Panc1 (cell line): ENCODE data around the gene DNAJC18.

Experiments used
- CTCF ChIP-seq: fragments of 450-650 bp; IDR thresholded peaks from 2 replicates; pipeline ENCODE4 v1.5.1; 2017; ENCODE audit warnings: mild to moderate bottlenecking
- POLR2AphosphoS5 ChIP-seq: IDR thresholded peaks from 2 replicates; pipeline ENCODE4 v1.6.1; 2012; ENCODE audit warnings: mild to moderate bottlenecking, low read depth, low read length, moderate library complexity
- REST ChIP-seq, 2 experiments: IDR thresholded peaks; 2 replicates each; pipeline ENCODE4 v1.6.1; 2011 to 2012; ENCODE audit warnings: low read depth in 2 of 2, control low read depth in 1 of 2, low read length in 1 of 2, mild to moderate bottlenecking in 1 of 2, moderate library complexity in 1 of 2; ENCODE audit not compliant: insufficient read depth in 1 of 2
- SIN3A ChIP-seq: IDR thresholded peaks from 2 replicates; pipeline ENCODE4 v1.6.1; 2012; ENCODE audit warnings: low read depth, mild to moderate bottlenecking, low read length, moderate library complexity, borderline replicate concordance; ENCODE audit not compliant: insufficient read depth
- TCF7L2 ChIP-seq: IDR thresholded peaks from 2 replicates; pipeline ENCODE4 v1.6.1; 2011; ENCODE audit warnings: mild to moderate bottlenecking, low read depth, low read length, inconsistent platforms

- TF ChIP-seq POLR2AphosphoS5 (no peak), CTCF (no peak), SIN3A (no peak), TCF7L2 (no peak), REST (IDR thresholded peaks at IDR 0.05; ENCODE audit: insufficient read depth in 1 of 2, low read depth in 2 of 2, low read length in 1 of 2) (no peak)
Measured at GRCh38 chr5:139361835-139362429, 77.4 kb downstream of the DNAJC18 start.
